Lower leg skin (tissue), 4 donors: ENCODE measurements around the gene RHOB. TPM values are rescaled to one million over a fixed set of nuclear protein-coding genes. Genes with fewer than 3 reads are reported as not detected.
"Not testable (repeated sequence)": the region's sequence is repeated elsewhere in the genome, so short reads cannot be mapped to it uniquely, and the experiment has no call there.

Source experiments
- DNase-seq, 2 donors: peaks; one replicate each; pipeline ENCODE4 v3.0.0-alpha.2; 2019; ENCODE audit warnings: low spot score in 2 of 2
- H3K4me3 ChIP-seq: fragments of 200-600 bp; sonication (generic); 2 replicates; pipeline ENCODE4 v1.5.1; 2017; ENCODE audit warnings: mild to moderate bottlenecking, low read depth; ENCODE audit not compliant: poor library complexity, severe bottlenecking
- POLR2A ChIP-seq, 2 donors: fragments of 450-650 bp; IDR thresholded peaks; one replicate each; pipeline ENCODE4 v1.6.1; 2016 to 2017; ENCODE audit warnings: antibody characterized with exemption in 2 of 2, mild to moderate bottlenecking in 1 of 2, moderate library complexity in 1 of 2
- WGBS, 2 donors: methylation state at CpG; one replicate each; pipeline ENCODE4 v1.1.5; 2018; 5-methylcytosine and 5-hydroxymethylcytosine counted together
- intact Hi-C: fragments of 100-400 bp; cut with DNase I; formaldehyde crosslinking; loops from one replicate; pipeline ENCODE4 v1.15.0; 2023; ENCODE audit warnings: low total_unique reads
- total RNA-seq, 4 donors: library from RNA; depleted of rRNA; stranded (reverse); fragments of >200 nt; gene quantifications; one replicate each; pipeline ENCODE4 v1.1.0, GENCODE V29; 2016
- TF ChIP-seq, protein P1 (sequence below), 3 donors: fragments of 450-650 bp; IDR thresholded peaks; one replicate each; pipeline ENCODE4 v1.5.1; 2016; ENCODE audit warnings: antibody characterized with exemption in 3 of 3, mild to moderate bottlenecking in 3 of 3, moderate library complexity in 2 of 3

Gene RHOB
- total RNA-seq, 4 donors from 2014 or later, result 569 to 894 (median 709) TPM

DNA sequence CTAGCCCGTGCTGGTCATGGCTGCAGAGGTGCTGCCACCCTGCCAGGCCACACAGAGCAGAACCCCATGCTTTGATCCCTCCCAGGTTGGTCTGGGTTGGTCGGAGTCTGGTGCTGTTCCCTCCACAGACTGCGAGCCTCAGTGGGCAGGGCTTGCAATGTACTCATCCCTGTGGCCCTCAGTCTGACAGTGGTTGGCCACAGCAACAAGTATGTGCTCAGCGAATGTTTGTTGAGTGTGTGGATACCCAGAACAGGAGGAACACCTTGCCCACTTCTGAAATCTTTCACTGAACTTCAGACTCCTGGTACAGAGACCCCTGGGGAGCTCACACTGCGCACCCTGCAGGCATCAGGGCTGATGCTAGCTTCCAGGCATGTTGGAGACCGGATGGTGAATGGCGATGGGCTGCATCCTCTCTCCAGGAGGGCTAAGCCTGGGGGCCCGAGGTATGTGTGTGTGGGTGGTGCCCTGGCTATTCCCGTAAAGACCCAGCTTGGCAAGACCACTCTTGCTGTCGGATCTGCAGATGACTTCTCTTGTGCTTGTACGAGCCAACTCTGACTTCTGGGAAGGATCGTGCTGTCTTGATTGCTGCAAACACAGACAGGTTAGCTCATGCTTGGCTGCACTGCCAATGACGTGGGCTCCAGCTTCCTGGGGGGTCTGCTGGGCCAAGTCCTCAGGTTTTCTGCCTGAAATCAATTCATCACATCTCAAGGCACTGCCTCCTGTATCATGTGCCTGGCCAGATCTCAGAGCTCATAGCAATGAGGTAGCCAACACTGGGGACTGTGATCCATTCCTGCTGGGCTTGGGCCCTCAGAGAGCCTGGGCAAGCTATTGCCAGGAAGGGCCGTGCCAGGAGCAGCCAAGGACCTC, 43.7 kb downstream of the RHOB start:
- intact Hi-C loops, result no loop called here

DNA sequence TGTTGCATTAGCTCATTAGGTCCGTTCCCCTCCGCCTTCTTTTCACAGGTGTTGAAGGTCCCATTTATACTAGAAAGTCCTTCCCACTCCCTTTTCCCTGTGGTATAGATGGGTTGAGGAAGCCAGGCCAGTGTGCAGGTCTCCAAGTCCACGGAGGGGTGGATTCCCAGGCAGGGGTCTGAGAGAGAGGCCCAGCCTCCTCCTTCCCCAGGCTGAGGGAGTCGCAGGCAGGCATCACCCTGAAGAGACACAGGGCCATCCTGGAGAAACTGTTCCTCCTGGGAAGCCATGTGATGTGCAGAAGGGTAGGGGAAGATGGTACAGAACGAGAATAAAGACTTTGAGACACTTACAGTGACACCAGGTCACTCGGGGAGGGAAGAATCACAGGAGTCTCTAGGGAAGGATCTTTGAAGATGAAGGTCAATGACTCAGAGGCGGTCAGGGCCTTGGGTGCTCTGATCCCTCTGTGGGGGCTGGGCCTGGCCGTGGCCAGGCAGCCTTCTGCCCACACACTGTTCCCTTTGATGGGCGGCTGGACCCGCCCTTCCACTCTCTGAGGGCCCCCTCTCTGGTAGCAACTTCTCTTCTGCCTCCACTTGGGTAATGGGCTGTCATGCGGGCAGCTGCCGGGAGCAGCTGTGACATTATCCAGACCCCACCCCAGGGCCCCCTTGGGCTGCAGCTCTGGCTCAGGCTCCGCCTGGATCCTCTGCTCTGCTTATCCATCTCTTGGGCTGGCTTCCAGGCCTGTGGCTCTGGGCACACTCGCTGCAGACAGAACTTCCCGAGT, 45.1 kb downstream of the RHOB start:
- no peak for DNase-seq
- intact Hi-C loops, result no loop called here
- WGBS, 2 donors, result 57 to 67% methylated on average over 15 of the region's 15 CpGs
- no peak overlapping the region for H3K4me3 ChIP-seq
- TF ChIP-seq, protein P1, sequence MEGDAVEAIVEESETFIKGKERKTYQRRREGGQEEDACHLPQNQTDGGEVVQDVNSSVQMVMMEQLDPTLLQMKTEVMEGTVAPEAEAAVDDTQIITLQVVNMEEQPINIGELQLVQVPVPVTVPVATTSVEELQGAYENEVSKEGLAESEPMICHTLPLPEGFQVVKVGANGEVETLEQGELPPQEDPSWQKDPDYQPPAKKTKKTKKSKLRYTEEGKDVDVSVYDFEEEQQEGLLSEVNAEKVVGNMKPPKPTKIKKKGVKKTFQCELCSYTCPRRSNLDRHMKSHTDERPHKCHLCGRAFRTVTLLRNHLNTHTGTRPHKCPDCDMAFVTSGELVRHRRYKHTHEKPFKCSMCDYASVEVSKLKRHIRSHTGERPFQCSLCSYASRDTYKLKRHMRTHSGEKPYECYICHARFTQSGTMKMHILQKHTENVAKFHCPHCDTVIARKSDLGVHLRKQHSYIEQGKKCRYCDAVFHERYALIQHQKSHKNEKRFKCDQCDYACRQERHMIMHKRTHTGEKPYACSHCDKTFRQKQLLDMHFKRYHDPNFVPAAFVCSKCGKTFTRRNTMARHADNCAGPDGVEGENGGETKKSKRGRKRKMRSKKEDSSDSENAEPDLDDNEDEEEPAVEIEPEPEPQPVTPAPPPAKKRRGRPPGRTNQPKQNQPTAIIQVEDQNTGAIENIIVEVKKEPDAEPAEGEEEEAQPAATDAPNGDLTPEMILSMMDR (IDR thresholded peaks at IDR 0.05), result no peak
- no peak for TF ChIP-seq POLR2A (IDR thresholded peaks at IDR 0.05)

More for the DNA sequence above, 43.7 kb downstream of the RHOB start:
- no peak overlapping the region for H3K4me3 ChIP-seq
- peak; percentile 73 to 92 for DNase-seq
- WGBS, 2 donors, result 54 to 64% methylated on average over 12 to 13 of the region's 14 CpGs
- TF ChIP-seq POLR2A (IDR thresholded peaks at IDR 0.05), result no peak
- TF ChIP-seq, protein P1 (IDR thresholded peaks at IDR 0.05), result no peak

DNA sequence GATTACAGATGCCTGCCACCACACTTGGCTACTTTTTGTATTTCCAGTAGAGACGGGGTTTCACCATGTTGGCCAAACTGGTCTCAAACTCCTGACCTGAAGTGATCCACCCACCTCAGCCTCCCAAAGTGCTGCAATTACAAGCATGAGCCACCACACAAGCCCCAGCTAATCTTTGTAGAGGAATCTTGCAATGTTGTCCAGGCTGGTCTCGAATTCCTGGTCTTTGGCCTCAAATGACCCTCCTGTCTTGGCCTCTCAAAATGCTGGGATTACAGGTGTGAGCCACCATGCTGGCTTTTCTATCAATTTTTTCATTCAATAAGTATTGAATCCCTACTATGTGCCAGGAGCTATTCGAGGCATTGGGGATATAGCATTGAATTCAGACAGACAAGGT, 46.2 kb downstream of the RHOB start:
- DNase-seq, intact Hi-C loops, H3K4me3 ChIP-seq: not testable (repeated sequence)
- 96 to 97% methylated on average over 3 of the region's 3 CpGs for WGBS, 2 donors

DNA sequence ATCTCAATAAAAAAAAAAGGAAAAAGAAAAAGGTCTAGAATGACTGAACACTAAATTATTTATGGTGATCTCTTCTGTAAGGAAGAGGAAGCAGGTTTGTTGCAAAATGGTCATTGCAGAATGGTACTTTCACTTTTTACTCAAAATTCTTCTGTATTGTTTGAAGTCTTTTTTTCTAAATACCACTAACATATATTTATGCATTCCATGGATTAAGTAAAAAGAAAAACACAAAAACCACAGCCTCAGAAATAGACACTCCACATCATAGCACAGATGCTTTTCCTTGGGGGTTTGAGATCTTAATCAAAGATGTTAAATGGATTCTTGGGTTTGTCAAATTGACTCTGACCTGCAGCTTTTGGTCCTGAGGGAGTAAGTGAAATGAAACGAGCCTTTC, 47.4 kb downstream of the RHOB start:
- intact Hi-C loops, result no loop called here

DNA sequence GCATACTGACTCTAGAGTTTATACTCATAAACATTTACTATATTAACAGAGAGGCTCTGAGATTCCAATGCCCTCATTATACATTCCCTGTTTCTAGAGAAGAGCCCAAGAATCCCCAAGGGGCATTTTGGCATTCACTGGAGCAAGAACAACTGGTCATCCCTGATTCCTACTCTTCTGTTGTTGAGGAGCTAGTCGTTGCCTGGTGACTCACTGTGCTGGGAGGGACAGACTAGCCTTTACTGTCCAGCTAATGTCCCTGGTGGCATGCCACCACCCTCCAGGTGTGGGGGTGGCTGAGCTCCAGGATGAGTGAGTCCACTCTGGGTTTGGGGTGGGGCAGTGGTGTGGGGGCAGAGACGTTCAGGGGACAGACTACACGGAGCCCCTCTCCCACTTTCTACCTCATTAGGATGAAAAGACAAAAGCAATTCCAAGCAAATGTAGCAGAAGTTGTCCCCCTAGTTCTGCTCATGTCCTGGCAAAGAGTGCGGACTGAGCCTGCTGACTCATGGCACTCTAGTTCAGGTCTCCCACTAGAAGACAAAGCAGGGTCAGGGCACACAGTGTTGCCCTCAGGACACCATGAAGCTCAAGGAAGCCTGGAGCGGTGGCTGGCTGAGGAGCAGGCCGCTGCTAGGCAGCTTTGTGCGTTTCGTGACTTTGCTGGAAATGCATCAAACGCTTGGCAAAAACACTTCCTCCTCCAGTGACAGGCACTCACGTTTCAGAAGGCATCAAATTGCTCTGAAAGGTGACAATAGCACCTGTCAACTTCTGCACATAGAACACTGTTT, 49.4 kb downstream of the RHOB start:
- WGBS, 2 donors, result 55 to 65% methylated on average over 10 of the region's 10 CpGs
- intact Hi-C loops, result no loop called here
- H3K4me3 ChIP-seq, result no peak overlapping the region
- TF ChIP-seq, protein P1 (IDR thresholded peaks at IDR 0.05), result no peak
- no peak for DNase-seq

More for the DNA sequence above, 47.4 kb downstream of the RHOB start:
- no peak for DNase-seq
- WGBS, 2 donors, result 59% methylated on average over 1 of the region's 1 CpG
- TF ChIP-seq, protein P1 (IDR thresholded peaks at IDR 0.05), result no peak
- TF ChIP-seq POLR2A (IDR thresholded peaks at IDR 0.05), result no peak
- H3K4me3 ChIP-seq, result no peak overlapping the region
